22Rv1 (cell line): Measurements from ENCODE around the gene KCNQ1.

Experiments used
- CTCF ChIP-seq: fragments of 450-650 bp; IDR thresholded peaks from 2 replicates; pipeline ENCODE4 v1.5.1; 2017; ENCODE audit warnings: mild to moderate bottlenecking
- ZFX ChIP-seq: fragments of 450-650 bp; IDR thresholded peaks from 2 replicates; pipeline ENCODE4 v1.6.1; 2017; ENCODE audit warnings: antibody characterized with exemption, borderline replicate concordance

GRCh38 chr11:2573240-2574042 lies 128.6 kb downstream of the KCNQ1 start:
- TF ChIP-seq ZFX (no peak), CTCF (no peak)
